Stimulated activated CD4-positive, alpha-beta T cell treated with anti-CD3 and anti-CD28 coated beads, Interleukin-2, amount 100 ng/mL, for 48 hours (primary cell): ENCODE results near the gene SHISA9.

ENCODE experiments used
- DNase-seq, 2 donors: peaks; one replicate each; pipeline ENCODE4 v3.0.0-alpha.2; 2020

SHISA9 gene

DNA sequence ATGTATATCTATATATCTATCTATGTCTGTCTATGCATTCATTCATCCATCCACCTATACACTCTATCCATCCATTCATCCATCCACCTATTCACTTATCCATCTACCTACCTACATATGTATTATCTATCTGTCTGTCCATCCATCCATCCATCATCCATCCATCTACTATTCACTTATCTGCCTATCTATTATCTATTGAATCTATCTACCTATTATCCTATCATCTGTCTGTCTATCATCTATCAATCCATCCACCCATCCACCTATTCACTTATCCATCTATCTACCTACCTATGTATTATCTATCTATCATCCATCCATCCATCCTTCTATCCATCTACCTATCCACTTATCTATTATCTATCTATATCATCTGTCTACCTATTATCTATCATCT lies 302.3 kb downstream of the SHISA9 start:
- no peak for DNase-seq

DNA sequence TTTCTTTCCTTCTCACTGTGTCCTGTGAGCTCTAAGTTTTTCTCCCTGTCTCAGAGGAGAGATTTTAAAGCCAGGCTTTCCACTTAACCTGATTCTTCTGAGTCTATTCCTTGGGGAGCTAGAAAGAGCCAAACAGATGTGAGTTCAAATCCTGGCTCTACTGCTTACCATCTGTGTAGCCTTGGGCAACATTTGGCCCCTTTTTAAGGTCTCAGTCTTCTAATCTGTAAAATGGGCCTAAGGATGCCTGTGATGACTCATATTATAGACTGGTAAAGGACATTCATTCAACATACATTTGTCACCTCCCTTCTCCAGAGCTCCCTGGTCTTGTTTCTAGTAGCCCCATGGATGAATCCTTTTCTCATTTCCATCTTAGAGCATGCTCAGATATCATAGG lies 304.0 kb downstream of the SHISA9 start:
- DNase-seq = no peak

DNA sequence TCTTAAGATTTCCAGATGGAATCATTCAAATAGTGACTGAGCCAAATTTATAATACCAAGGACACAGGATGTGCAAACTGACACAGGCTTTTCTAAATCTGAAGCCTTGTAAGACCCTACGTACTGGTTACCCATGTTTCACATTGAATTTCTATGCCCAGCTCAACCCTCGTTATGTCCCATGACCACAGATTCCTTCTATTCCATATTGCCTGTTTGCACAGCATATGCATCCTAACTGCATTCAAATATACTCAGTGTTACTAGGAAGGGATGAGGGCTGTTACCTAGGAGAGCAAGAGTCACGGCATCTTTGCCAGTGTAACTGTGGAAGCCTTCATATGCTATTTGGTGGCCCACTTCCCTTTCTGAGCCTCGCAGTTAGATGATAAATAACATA lies 305.2 kb downstream of the SHISA9 start:
- no peak for DNase-seq

DNA sequence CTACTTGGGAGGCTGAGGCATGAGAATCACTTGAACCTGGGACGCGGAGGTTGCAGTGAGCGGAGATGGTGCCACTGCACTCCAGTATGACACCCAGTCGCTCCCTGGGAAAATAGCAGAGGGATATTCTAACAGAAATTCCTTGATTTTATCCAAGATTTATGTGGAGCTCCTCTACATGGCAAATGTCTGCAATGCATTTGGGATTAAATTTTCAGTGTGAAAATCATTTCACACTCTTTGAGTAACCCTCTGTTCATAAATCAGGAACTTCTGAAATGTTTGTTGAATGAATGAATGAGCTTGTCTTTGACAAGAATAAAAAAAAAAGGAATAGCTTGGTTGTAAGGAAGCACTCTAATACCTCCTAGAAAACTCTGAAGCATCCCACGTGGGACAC lies 305.8 kb downstream of the SHISA9 start:
- DNase-seq = no peak

DNA sequence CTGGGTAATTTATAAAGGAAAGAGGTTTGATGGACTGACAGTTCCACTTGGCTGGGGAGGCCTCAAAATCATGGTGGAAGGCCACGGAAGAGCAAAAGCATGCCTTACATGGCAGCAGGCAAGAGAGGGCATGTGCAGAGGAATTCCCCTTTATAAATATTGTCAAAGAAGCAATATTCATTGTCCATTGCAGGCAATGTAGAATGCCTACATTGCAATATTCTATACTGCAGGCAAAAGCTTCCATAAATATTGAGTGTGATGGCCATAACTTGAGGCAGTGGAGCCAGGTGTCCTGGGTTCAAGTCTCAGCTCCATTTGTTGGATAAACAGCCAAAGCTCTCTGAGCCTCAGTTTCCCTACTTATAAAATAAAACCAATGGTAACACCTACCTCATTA lies 322.3 kb downstream of the SHISA9 start:
- no peak for DNase-seq

DNA sequence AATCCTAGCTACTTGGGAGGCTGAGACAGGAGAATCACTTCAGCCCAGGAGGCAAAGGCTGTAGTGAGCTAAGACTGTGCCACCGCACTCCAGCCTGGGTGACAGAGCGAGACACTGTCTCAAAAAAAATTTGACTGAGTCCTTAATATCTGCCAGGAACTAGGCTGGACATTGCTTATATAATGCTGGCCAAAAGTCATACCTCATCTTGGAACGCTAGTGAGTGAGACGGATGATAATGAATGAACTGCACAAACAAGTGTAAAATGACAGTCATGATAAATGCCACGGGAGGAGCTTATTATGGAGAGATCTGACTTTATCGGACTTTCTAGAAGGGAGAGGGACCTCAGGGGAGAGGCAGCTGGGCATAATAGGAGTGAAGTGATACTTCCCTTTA lies 327.6 kb downstream of the SHISA9 start:
- DNase-seq = no peak

DNA sequence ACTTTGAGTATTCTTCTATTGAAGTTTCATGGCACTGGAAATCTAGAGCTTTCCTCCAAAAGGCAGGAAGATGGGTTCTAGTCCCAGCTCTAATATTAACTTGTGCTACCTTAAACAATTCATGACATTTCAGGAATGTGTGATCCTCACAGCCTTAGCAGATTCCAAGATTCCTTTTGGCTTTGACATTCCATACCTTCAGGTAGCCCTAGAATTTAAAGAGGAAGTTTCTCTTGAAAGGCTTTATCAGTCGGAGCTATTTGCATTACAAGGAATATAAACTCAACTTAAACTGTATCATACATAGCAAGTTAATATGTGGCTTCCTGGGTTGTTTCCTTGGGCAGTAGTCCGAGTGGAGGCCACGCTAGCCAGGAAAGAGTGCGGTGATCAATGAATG lies 330.0 kb downstream of the SHISA9 start:
- DNase-seq = no peak

DNA sequence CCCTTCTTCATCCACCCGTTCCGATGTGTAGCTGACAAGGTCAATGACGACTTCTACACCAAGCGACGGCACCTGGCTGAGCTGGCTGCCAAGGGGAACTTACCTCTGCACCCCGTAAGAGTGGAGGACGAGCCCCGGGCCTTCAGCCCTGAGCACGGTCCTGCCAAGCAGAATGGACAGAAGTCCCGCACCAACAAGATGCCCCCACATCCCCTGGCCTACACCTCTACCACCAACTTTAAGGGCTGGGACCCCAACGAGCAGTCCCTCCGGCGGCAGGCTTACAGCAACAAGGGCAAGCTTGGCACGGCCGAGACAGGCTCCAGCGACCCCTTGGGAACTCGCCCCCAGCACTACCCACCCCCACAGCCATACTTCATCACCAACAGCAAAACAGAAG lies 333.6 kb downstream of the SHISA9 start:
- no peak for DNase-seq

DNA sequence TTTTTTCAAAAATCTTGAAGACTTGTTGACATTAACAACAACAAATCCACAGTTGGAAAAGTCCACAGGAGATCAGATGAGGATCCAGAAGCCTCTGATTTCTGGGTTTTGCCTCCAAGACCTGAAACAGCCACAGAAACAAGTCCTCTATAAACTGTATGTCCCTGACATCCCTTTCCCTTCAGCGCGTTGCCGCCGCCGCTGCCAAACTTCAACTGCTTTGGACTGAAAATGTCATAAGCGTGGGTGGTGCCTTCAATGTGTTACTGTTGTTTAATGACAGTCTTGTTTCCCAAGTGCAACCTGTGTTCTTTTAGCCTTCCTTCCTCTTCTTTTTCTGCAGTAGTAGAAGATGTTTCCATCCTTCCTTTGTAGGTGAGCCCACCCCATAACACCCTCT lies 334.9 kb downstream of the SHISA9 start:
- no peak for DNase-seq

DNA sequence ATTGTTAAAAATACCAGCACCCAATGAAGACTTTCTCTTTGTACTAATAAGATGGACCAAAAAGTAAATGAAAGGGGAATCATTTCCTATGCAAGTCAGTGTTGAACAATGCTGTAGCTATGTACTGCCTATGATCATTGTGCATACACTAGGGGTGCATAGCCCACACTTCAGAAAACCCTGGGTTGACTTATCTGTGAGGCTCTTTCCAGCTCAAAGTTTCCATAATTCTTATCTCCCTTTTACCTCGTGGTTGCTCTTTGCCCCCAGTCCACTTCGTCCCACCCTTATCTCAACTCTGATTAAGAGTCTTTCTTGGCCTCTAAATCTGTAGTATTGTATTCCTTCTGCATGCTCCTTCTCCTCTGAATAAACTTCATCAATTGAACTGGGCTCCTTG lies 336.8 kb downstream of the SHISA9 start:
- no peak for DNase-seq

DNA sequence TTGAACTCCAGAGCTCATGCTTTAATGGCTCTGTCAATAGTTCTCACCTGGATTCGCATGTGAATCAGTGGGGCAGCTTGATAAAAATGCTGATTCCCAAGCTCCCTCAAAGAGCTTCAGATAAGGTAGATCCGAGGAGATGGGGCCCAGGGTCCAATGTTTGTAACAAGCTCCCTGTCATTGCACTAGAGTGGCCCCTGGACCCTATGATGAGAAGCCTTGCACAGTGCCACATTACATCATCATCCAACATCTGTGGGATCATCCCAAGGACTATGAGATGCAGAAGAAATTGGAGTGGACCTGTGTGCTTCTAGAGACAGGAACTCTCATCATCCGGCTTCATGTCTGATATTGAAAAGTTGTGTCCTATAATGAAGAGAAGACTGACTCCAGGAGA lies 340.8 kb downstream of the SHISA9 start:
- no peak for DNase-seq

DNA sequence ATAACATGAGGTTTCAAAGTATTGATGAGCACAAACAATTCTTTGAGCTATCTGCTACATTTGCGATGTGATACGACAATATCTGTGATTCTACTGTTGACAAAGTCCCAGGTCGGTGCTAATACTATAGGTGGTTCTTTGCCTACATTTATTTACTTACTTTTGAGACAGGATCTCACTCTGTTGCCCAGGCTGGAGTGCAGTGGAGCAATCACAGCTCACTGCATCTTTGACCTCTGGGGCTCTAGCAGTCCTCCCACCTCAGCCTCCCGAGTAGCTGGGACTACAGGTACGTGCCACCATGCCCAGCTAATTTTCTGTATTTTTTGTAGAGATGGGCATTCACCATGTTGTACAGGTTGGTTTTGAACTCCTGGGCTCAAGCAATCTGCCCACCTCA lies 343.4 kb downstream of the SHISA9 start:
- DNase-seq = no peak

DNA sequence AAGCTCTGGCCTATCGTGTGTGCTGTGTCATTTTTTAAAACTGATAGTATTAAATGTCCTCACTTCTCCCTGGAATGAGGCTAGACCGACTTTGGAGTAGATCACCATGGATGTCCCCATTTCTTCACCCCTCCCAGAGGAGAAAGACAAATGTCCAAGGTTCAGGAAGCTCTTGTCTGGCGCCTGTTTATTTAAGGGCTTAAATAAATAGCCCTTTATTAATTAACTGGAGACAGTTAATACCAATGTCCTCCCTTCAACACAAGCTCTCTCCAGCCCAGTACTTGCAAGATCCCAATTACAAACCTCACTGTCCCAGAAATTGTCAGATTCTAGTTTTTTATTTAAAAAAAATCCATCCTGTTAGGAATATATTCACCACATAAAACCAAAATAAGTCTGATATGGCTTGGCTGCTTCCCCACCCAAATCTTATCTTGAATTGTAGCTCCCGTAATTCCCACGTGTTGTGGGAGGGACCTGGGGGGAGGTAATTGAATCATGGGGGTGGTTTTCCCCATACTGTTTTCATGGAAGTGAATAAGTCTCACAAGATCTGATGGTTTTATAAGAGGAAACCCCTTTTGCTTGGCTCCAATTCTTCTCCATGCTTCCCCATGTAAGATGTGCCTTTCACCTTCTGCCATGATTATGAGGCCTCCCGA lies 344.4 kb downstream of the SHISA9 start:
- no peak for DNase-seq

DNA sequence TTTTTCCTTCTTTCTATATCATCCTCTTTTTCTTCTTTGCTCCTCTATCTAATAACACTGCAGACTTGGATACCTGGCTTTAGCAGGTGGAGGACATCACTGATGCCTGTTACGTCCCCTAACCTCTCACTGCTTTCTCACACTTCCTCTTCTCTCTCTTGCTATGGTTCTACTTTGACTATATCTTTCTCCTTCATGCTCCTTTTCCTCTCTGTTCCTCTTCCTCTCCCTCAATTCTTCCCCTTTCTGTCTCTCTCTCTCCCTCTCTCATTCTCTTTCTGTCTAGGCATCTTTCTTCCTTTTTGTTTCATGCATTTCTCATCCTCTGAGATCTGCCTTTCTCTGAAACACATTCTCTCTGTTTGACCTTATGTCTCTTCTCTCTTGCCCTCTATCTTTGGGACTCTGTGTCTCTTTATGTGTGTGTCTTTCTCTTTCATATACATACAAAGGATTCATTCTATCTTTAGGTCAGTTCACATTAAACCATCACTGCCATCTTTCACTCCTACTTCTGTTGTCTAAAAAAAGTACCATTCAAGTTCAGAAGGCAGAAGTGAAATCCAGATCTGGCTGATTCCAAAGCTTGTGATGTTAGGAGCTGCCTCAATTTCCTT lies 353.7 kb downstream of the SHISA9 start:
- DNase-seq = no peak

DNA sequence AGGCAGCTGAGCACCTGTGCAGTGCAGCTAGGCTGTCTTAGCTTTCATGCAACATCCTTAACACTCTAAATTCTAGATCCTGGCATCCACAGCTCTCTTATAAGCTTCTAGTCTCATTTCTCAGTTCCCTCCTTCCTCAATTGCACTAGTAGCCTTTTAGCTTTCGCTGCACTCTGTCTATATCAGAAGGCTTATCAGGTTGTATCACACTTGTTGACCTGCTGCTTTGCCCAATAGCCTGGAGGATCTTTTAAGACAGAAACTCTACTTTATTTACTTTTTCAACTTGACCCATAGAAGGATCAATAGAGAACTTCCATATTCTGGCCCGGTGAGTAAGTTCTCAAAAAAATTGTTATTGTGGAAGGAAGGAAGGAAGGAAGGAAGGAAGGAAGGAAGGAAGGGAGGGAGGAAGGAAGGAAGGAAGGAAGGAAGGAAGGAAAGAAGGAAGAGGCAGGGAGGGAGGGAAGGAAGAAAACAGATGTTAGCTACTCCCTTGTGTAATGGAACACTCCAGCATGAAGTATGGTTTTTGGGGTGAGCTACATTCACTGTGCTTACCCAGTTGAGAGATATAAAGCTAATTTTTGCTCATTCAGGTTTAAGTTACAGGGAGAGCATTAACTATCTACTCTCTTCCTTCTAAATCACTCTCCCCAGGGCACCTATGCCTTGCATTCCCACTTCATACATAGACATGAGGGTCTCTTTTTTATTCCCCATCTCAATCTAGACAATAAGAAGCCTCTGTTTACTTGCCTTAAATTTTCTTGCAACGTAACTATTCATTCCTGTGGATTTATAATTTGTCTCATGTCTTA lies 361.1 kb downstream of the SHISA9 start:
- no peak for DNase-seq

DNA sequence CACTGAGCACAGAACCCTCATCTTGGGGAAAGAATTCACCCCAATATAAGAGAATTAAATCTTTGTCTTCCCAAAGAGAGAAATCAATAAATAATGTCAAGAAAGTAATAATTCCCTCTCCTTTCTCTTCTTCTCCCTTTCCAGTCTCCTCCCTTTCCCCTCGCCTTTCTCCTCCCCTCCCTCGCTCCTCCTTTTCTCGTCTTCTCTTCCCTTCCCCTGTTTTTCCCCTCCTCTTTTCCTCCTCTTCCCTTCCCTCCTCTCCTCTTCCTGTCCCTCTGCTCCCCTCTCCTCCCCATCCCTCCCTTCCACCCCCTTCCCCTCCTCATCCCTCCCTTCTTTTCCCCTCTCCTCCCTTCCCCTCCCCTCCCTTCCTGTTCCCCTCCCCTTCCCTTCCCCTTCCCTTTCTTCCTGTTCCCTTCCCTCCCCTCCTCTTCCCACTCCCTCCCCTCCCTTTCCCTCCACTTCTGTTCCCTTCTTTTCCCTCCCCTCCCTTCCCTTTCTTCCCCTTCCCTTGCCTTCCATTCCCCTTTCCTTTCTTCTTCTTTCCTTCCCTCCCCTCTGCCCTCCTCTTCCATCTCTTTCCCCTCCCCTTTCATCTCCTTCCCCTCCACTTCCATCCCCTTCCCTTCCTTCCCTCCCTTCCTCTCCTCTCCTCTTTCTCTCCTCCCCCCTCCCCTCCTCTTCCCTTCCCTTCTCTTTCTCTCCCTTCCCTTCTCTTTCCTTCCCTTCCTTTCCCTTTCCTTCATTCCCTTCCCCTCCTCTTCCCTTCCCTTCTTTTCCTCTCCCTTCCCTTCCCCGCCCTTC lies 363.6 kb downstream of the SHISA9 start:
- no peak for DNase-seq

DNA sequence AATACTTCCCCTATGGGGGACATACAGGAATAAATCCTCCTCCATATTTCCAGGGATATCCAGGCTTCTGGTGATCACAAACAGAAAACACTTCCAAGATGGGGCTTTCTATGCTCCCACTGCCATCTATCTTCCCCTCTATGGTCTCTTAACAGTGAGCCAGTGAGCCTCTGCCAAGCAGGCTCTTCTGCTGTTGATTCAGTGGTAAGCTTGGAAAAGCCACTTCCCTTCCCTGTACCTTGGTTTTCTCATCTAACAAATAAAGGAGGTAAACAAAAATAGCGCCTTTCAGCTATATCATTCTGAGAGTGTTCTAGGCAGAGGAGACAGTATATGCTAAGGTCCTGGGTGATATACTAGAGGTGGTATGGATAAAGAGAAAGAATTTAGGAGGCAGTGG lies 368.0 kb downstream of the SHISA9 start:
- DNase-seq = no peak

DNA sequence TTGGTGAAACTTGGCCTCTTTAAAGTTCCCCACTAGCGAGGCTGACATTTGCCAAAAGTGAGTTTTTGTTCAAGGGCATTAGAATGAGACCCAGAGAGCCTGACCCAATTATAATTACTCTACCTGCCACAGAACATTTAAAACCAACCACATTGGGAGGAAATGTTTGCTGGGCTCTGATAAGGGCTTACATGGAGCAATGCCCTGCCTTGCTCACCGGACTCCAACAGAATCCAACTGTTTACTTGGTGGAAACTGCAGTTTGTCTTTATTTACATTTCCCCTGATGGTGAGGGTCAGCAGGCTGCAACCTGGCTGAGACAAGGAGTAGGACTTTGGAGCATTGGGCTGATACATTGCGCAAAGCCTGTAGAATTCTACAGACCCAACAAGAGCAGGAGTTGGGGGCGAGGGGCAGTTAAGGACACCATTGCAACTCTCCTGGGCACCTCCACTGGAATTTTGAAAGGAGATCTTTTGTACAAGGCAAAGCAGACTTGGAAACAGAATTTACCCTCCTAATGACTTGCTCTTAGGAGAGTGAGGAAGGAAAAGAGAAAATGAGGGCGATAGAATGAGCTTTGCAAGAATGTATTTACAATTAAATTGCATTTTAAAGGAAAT lies 368.6 kb downstream of the SHISA9 start:
- no peak for DNase-seq

DNA sequence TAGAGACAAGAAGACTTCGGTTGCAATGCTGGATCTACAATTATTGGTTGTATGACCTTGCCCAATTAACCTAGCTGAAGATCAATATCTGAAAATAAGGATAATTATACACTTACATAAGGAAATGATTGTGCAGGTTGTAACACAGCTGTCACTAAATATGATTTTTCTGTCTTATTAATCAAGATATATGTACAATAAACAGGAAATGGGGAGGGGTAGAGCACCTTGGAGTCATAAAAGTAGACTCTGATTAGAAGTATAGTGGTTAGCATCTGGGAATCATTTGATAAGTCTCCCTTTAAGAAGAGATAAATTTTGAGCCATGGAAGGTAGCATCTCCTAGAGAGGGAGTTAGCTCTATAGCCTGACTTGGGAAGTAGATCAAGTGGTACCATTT lies 369.2 kb downstream of the SHISA9 start:
- DNase-seq = no peak

DNA sequence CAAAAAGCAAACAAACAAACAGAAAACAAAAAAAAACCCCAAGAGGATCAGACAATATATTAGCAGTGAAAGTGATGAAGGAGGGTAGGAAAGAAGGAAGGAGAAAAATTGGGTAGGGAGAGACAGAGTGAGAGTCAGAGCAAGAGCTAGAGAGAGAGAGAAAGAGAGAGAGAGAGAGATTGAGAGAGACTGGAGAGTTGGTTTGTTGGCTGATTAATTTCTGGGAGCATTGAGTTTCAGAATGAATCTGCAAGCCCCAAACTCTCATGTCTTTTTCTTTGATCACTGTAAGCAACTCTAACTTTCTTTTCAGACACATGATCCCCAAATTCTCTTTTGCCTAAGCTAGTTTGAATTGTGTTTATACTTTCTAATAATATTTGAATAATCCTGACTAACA lies 388.1 kb downstream of the SHISA9 start:
- DNase-seq = no peak
